Measurements from ENCODE around the gene LRP1. TPM values are rescaled to one million over a fixed set of nuclear protein-coding genes. Genes with fewer than 3 reads are reported as not detected.
A peak's percentile ranks its signal among the peaks of the same experiment; 100 is the strongest.

LRP1 gene
- total and polyA plus RNA-seq, 2 of the 13 experiments (the other 11 are each of a cell fraction or from before 2014, with no cell fraction given) = 14.7 to 30.8 TPM

- H2AFZ ChIP-seq (ENCODE audit: low read length) = no peak overlapping the region
- CTCF ChIA-PET (ENCODE audit: low intra/inter-chr PET ratio, low total read pairs) = interaction anchor here (0.6 kb wide), 1 partner anchor 78 kb away, joined by 3 read pairs; no protein-coding TSS in a partner anchor
- H3K27me3 ChIP-seq (ENCODE audit: control insufficient read depth in 1 of 2, insufficient read depth in 2 of 2, low read length in 2 of 2) = no peaks in the 10 kb centered on the region; a peak in 1 of 5 replicates
- H3K4me3 ChIP-seq (replicated peaks in 1 of 3; ENCODE audit: insufficient read depth in 1 of 3, low read depth in 2 of 3, low read length in 3 of 3) = peak overlapping the region; percentile 64 to 82 (median 70)
- no TSS peak for BruUV-seq (replicated peaks)
- intact Hi-C loops (cut with micrococcal nuclease; ENCODE audit: unreplicated experiment) = no loop called here
- in situ Hi-C loops (cut with HindIII; ENCODE audit: extremely low pct_ligation_motif_present, low pct_unique_long_range_greater_than_20kb) = no loop called here
- peak overlapping the region; percentile 90 for H3K4me2 ChIP-seq (ENCODE audit: low read depth, low read length)
- H3K4me1 ChIP-seq (ENCODE audit: insufficient read depth, low read length) = peaks cover 28% of the 10 kb centered on the region
- H3K36me3 ChIP-seq (replicated peaks in 1 of 2; ENCODE audit: control insufficient read depth in 1 of 2, insufficient read depth in 2 of 2, low read length in 2 of 2) = peaks cover 1 to 14% of the 10 kb centered on the region in 2 experiments; a peak in 4 of 5 replicates
- no peak for FAIRE-seq
- peak overlapping the region; percentile 70 for H3K9ac ChIP-seq (ENCODE audit: insufficient read depth, low read depth, low read length)
- H4K20me1 ChIP-seq (ENCODE audit: insufficient read depth, low read length) = no peaks in the 10 kb centered on the region
- POLR2A ChIA-PET = interaction anchor here (0.9 to 5.0 kb wide), 9 partner anchors 8 to 142 kb away, joined by 3 to 184 read pairs (median 5); partner anchors contain the start of genes LRP1, NEMP1, SHMT2 and STAT6
- H3K27ac ChIP-seq (ENCODE audit: extremely low read length, insufficient read depth, low read length) = peak overlapping the region; percentile 88
- TF ChIP-seq ERF (CRISPR knock-in tag; IDR thresholded peaks at IDR 0.05) (peak; percentile 17; the same call in 1 of the 2 replicates), ZNF713 (CRISPR knock-in tag; IDR thresholded peaks at IDR 0.05) (no peak), KLF6 (CRISPR knock-in tag; IDR thresholded peaks at IDR 0.05) (peak; percentile 26; the same call in 1 of the 2 replicates), RBFOX2 (IDR thresholded peaks at IDR 0.05; ENCODE audit: low read depth, low read length) (peak; percentile 48; the same call in 1 of the 2 replicates), GABPB1 (CRISPR knock-in tag; IDR thresholded peaks at IDR 0.05) (peak; percentile 60; the same call in 1 of the 2 replicates), LCORL (IDR thresholded peaks at IDR 0.05) (no peak), LCORL (CRISPR knock-in tag; IDR thresholded peaks at IDR 0.05) (no peak), HNRNPK (IDR thresholded peaks at IDR 0.05; ENCODE audit: low read depth, low read length, poor library complexity, severe bottlenecking) (peak; percentile 29), PCBP1 (IDR thresholded peaks at IDR 0.05; ENCODE audit: borderline replicate concordance, low read depth, low read length) (0 out of 2 replicates have a peak, but pooled peaks have one; percentile 34), KDM2A (CRISPR knock-in tag; IDR thresholded peaks at IDR 0.05; ENCODE audit: borderline replicate concordance, low read depth) (0 out of 2 replicates have a peak, but pooled peaks have one; percentile 5), ZNF513 (CRISPR knock-in tag; conservative IDR thresholded peaks at IDR 0.05) (no peak), ZNF510 (CRISPR knock-in tag; IDR thresholded peaks at IDR 0.05; ENCODE audit: low read depth) (0 out of 2 replicates have a peak, but pooled peaks have one; percentile 1), ZNF777 (CRISPR knock-in tag; IDR thresholded peaks at IDR 0.05) (0 out of 2 replicates have a peak, but pooled peaks have one; percentile 9), ARNT2 (CRISPR knock-in tag; IDR thresholded peaks at IDR 0.05; ENCODE audit: low read depth) (0 out of 2 replicates have a peak, but pooled peaks have one; percentile 22)
- peak; percentile 10 for ATAC-seq
- peaks cover 15% of the 10 kb centered on the region for H3K79me2 ChIP-seq (ENCODE audit: insufficient read depth, low read length)
- WGBS (ENCODE audit: low lambda C conversion rate) = 2% methylated on average over 21 of the region's 52 CpGs
- DNase-seq (ENCODE audit: low spot score) = no peak
- no peaks in the 10 kb centered on the region for H3K9me3 ChIP-seq (ENCODE audit: low read length)
Observed at GRCh38 chr12:57087010-57087690, 41.1 kb upstream of the LRP1 start.

Measured in HepG2 (cell line).